ENCODE measurements around the gene GLO1. TPM values are rescaled to one million over a fixed set of nuclear protein-coding genes. Genes with fewer than 3 reads are reported as not detected.

GLO1 gene
- total RNA-seq, 1 donor = 154 TPM

DNA sequence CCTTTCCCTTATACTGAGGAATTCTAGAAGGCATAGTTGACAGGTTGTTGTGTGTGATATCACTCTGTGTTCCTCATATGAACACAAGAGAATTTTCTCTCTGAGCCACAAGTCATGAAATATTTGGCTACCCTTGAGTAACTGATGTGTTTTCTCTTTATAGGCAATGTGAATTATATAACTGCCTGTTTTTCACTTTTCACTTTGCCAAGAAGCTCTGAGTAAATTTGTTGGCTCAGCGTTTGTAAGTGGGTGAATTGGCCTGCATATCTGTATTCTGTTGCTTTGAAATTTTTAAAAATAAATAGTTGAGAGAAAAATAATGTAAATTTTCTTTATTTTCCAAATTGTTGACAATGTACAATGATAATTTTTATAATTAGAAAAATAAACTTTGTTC lies 58.0 kb downstream of the GLO1 start:
- TF ChIP-seq CTCF (IDR thresholded peaks at IDR 0.05; ENCODE audit: insufficient read depth, low read depth, low read length) = no peak
- DNase-seq (ENCODE audit: low read depth) = no peak
- H3K4me3 ChIP-seq (ENCODE audit: low read depth, low read length) = no peak overlapping the region

GRCh38 chr6:38640216-38640909 lies 62.6 kb downstream of the GLO1 start:
- no peak for TF ChIP-seq CTCF (IDR thresholded peaks at IDR 0.05; ENCODE audit: insufficient read depth, low read depth, low read length)
- H3K4me3 ChIP-seq (ENCODE audit: low read depth, low read length) = peak overlapping the region; percentile 93
- DNase-seq (ENCODE audit: low read depth) = peak; percentile 13

DNA sequence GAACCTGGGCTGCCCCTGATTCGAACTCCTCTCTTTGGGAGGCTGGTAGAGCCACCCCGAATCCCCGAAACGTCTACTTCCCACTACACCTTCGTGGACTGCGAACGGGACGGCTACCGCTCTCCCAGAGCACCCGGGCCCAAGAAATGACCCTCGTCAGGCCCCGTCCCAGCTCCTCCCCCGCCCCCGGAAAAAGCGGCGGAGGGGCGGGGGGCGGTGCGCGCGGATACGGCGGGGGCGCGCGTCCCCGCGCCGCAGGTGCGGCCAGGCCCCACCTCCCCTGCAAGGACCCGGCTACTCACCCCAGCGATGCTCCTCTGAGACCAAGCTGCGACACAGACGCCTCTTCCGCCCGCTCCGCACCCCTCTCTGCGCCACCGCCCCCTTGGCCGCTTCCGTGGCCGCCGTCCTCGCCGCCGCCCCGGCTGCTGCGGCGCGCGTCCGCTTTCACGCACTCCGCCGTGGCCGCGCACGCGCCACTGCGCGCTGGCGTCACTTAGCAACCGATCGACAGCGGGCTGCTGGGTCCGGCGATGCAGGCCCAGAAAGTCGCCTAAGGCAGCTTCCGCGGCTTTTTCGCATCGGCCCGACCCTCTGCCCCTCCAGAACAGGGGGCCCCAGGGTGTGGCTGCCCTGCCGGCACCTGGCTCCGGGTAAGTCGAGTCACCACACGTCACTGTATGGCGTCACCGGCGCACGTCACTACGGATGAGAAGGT lies 63.3 kb downstream of the GLO1 start, which contains the start of gene BTBD9:
Gene BTBD9, minus strand, starts transcription at position 432 of the 718 bp plus-strand sequence.
- TF ChIP-seq CTCF (IDR thresholded peaks at IDR 0.05; ENCODE audit: insufficient read depth, low read depth, low read length) = no peak
- peak within 1 kb of the TSS; percentile 93 for H3K4me3 ChIP-seq (ENCODE audit: low read depth, low read length)
- peak; percentile 84 for DNase-seq (ENCODE audit: low read depth)

DNA sequence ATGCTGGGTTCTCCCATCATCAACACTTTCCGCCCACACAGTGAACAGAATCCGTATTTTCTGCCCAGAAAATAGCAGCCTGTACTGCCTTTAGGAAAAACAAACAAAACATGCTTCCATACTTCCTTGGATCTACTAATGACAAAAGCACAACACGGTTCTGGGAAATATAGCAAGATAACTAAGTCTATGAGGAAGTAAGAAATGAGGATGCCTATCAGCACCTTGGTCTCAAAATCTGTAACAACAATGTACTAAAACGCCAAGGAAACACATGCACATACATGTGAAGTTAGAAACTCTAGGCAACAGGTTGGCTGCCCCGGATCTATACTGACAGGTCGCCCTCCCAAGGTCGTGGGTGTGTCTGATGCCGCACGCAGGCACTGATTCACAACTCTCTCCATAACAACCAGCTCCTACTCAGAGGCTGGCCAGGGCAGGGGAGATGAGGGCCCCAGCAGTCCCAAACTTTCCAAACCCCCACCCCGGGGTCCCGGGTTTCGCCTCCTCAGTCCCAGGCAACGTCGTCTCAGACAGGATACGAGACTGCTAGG lies 63.9 kb downstream of the GLO1 start:
- TF ChIP-seq CTCF (IDR thresholded peaks at IDR 0.05; ENCODE audit: insufficient read depth, low read depth, low read length) = no peak

DNA sequence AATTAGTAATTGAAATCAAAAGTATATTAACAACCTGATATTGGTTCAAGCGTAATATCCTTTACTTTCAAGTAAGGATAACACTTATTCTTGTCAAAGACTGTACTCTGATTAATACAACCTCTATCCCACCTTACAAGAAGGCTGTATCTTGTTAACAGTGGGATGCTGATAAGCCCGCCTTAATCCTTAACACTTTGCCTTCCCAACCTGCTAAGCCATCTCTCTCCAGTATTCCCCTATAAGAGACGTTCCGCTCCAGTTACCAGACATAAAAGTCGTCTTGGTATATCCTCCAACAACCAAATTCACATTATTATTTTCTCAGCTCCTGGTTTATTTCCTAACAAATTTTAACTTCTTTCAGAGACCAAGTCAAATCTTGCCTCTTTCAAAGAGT lies 65.2 kb downstream of the GLO1 start:
- DNase-seq (ENCODE audit: low read depth) = no peak
- no peak overlapping the region for H3K4me3 ChIP-seq (ENCODE audit: low read depth, low read length)
- no peak for TF ChIP-seq CTCF (IDR thresholded peaks at IDR 0.05; ENCODE audit: insufficient read depth, low read depth, low read length)

More for the DNA sequence above, 63.9 kb downstream of the GLO1 start:
- DNase-seq (ENCODE audit: low read depth) = peak; percentile 45
- peak overlapping the region; percentile 93 for H3K4me3 ChIP-seq (ENCODE audit: low read depth, low read length)

GRCh38 chr6:38636027-38636426 lies 66.9 kb downstream of the GLO1 start:
- TF ChIP-seq CTCF (IDR thresholded peaks at IDR 0.05; ENCODE audit: insufficient read depth, low read depth, low read length) = no peak

More at GRCh38 chr6:38636027-38636426, 66.9 kb downstream of the GLO1 start:
- DNase-seq (ENCODE audit: low read depth) = no peak
- H3K4me3 ChIP-seq (ENCODE audit: low read depth, low read length) = no peak overlapping the region
